ENCODE data around the gene RAD23B.

Gene RAD23B

GRCh38 chr9:107269254-107269653 is 13.8 kb upstream of the RAD23B start:
- no peak for DNase-seq

- DNase-seq = peak; percentile 55
Measured at GRCh38 chr9:107269681-107270080, 13.4 kb upstream of the RAD23B start.

- DNase-seq = no peak
Measured at GRCh38 chr9:107270082-107270481, 13.0 kb upstream of the RAD23B start.

- DNase-seq = no peak
Measured at GRCh38 chr9:107270580-107270979, 12.5 kb upstream of the RAD23B start.

GRCh38 chr9:107273634-107274033 is 9.4 kb upstream of the RAD23B start:
- DNase-seq = no peak

GRCh38 chr9:107274096-107274495 is 9.0 kb upstream of the RAD23B start:
- no peak for DNase-seq

GRCh38 chr9:107274953-107275422 is 8.1 kb upstream of the RAD23B start:
- DNase-seq = peak; percentile 100

- no peak for DNase-seq
Measured at GRCh38 chr9:107275530-107275929, 7.5 kb upstream of the RAD23B start.

GRCh38 chr9:107276966-107277710 is 5.9 kb upstream of the RAD23B start:
- DNase-seq = peak; percentile 92

- DNase-seq = no peak
Measured at GRCh38 chr9:107277801-107278200, 5.3 kb upstream of the RAD23B start.

- DNase-seq = no peak
Measured at GRCh38 chr9:107279086-107279485, 4.0 kb upstream of the RAD23B start.

- DNase-seq = no peak
Measured at GRCh38 chr9:107280543-107280942, 2.5 kb upstream of the RAD23B start.

- DNase-seq = no peak
Measured at GRCh38 chr9:107281184-107281583, 1.9 kb upstream of the RAD23B start.

- no peak for DNase-seq
Measured at GRCh38 chr9:107281922-107282667, 984 bp upstream of the RAD23B start.

GRCh38 chr9:107283623-107284616 is 841 bp downstream of the RAD23B start:
- peak; percentile 71 for DNase-seq

- DNase-seq = no peak
Measured at GRCh38 chr9:107284636-107285035, 1.6 kb downstream of the RAD23B start.

GRCh38 chr9:107285286-107285685 is 2.2 kb downstream of the RAD23B start:
- DNase-seq = no peak

GRCh38 chr9:107286057-107286456 is 3.0 kb downstream of the RAD23B start:
- DNase-seq = no peak

GRCh38 chr9:107288701-107289100 is 5.6 kb downstream of the RAD23B start:
- DNase-seq = no peak

- DNase-seq = no peak
Measured at GRCh38 chr9:107290619-107291018, 7.5 kb downstream of the RAD23B start.

- no peak for DNase-seq
Measured at GRCh38 chr9:107292821-107293542, 9.9 kb downstream of the RAD23B start.

- DNase-seq = no peak
Measured at GRCh38 chr9:107293543-107294085, 10.5 kb downstream of the RAD23B start.
